ENCODE results near the gene CNNM3.
"Not testable (repeated sequence)": the region's sequence is repeated elsewhere in the genome, so short reads cannot be mapped to it uniquely, and the experiment has no call there.

DNA sequence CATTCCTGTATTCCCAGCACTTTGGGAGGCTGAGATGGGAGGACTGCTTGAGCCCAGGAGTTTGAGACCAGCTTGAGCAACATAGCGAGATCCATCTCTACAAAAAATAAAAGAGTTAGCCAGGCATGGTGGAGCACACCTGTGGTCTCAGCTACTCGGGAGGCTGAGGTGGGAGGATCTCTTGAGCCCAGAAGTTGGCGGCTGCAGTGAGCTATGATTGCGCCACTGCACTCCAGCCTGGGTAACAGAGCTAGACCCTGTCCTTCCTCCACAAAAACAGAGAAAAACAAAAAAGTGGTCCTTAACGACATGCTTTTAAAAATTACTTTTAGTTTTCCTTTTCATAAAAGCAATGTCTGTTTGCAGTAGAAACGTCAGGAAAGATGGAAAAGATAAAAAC, 19.6 kb upstream of the CNNM3 start:
- not testable (repeated sequence) for TF ChIP-seq POLR2AphosphoS5 (IDR thresholded peaks at IDR 0.05; ENCODE audit: low read depth, low read length); POLR2A (IDR thresholded peaks at IDR 0.05; ENCODE audit: low read depth, low read length); PAX5 (IDR thresholded peaks at IDR 0.05; ENCODE audit: insufficient read depth, low read length, severe bottlenecking); TAF1 (IDR thresholded peaks at IDR 0.05; ENCODE audit: low read depth, low read length); POU2F2 (IDR thresholded peaks at IDR 0.05; ENCODE audit: low read depth, low read length); SPI1 (IDR thresholded peaks at IDR 0.05; ENCODE audit: low read depth, low read length)
